HT-29 (cell line): ENCODE data around the gene LRP5. TPM values are rescaled to one million over a fixed set of nuclear protein-coding genes. Genes with fewer than 3 reads are reported as not detected.
A peak's percentile ranks its signal among the peaks of the same experiment; 100 is the strongest.
"Not testable (repeated sequence)": the region's sequence is repeated elsewhere in the genome, so short reads cannot be mapped to it uniquely, and the experiment has no call there.

Experiments used
- DNase-seq: peaks from one replicate; pipeline ENCODE4 v3.0.0-alpha.2; 2015; ENCODE audit warnings: low spot score
- total RNA-seq: library from RNA; depleted of rRNA; stranded (reverse); fragments of >200 nt; shearing (Covaris generic); gene quantifications from 2 replicates; pipeline ENCODE4 v1.2.3, GENCODE V29; 2014

LRP5 gene
- total RNA-seq, 1 experiment from 2014 or later, result 199 TPM

GRCh38 chr11:68282141-68282860 is 30.1 kb upstream of the LRP5 start:
- DNase-seq, result no peak

GRCh38 chr11:68282861-68283230 is 29.5 kb upstream of the LRP5 start:
- DNase-seq, result no peak

GRCh38 chr11:68284588-68284987 is 27.8 kb upstream of the LRP5 start:
- DNase-seq, result not testable (repeated sequence)

- no peak for DNase-seq
Observed at GRCh38 chr11:68287419-68287818, 25.0 kb upstream of the LRP5 start.

- DNase-seq, result no peak
Observed at GRCh38 chr11:68289456-68289855, 22.9 kb upstream of the LRP5 start.

GRCh38 chr11:68293708-68294107 is 18.7 kb upstream of the LRP5 start:
- DNase-seq, result no peak

- DNase-seq, result no peak
Observed at GRCh38 chr11:68295271-68295670, 17.1 kb upstream of the LRP5 start.

- DNase-seq, result no peak
Observed at GRCh38 chr11:68295940-68296339, 16.5 kb upstream of the LRP5 start.

GRCh38 chr11:68296344-68297051 is 15.9 kb upstream of the LRP5 start:
- DNase-seq, result peak; percentile 39

- no peak for DNase-seq
Observed at GRCh38 chr11:68297052-68297378, 15.4 kb upstream of the LRP5 start.

- no peak for DNase-seq
Observed at GRCh38 chr11:68297494-68297811, 14.9 kb upstream of the LRP5 start.

- peak; percentile 97 for DNase-seq
Observed at GRCh38 chr11:68297812-68298658, 14.4 kb upstream of the LRP5 start.

- DNase-seq, result peak; percentile 66
Observed at GRCh38 chr11:68298659-68299516, 13.5 kb upstream of the LRP5 start.

GRCh38 chr11:68299517-68299879 is 12.9 kb upstream of the LRP5 start:
- DNase-seq, result not testable (repeated sequence)

GRCh38 chr11:68300076-68300830 is 12.1 kb upstream of the LRP5 start:
- no peak for DNase-seq

GRCh38 chr11:68302256-68302655 is 10.1 kb upstream of the LRP5 start:
- DNase-seq, result no peak

- peak; percentile 96 for DNase-seq
Observed at GRCh38 chr11:68302670-68303069, 9.7 kb upstream of the LRP5 start.

- no peak for DNase-seq
Observed at GRCh38 chr11:68303083-68303482, 9.3 kb upstream of the LRP5 start.

GRCh38 chr11:68303982-68304780 is 8.2 kb upstream of the LRP5 start:
- DNase-seq, result no peak

GRCh38 chr11:68306636-68307035 is 5.8 kb upstream of the LRP5 start:
- no peak for DNase-seq
